Loucy (cell line): ENCODE results near the gene PPP1R9B.

ENCODE experiments used
- H2AFZ ChIP-seq: fragments of 200-600 bp; sonication (generic); 2 replicates; pipeline ENCODE4 v1.6.0; 2016; ENCODE audit warnings: antibody characterized with exemption, mild to moderate bottlenecking, low read length, moderate library complexity
- H3F3A ChIP-seq: fragments of 200-600 bp; 2 replicates; pipeline ENCODE4 v1.6.0; 2016; ENCODE audit warnings: antibody characterized with exemption, low read depth, mild to moderate bottlenecking
- H3K27me3 ChIP-seq: fragments of 200-600 bp; sonication (generic); 2 replicates; pipeline ENCODE4 v1.6.1; 2014; ENCODE audit warnings: low read length, mild to moderate bottlenecking; ENCODE audit not compliant: insufficient read depth, poor library complexity, severe bottlenecking
- H3K36me3 ChIP-seq: fragments of 200-600 bp; sonication (generic); 2 replicates; pipeline ENCODE4 v1.6.1; 2016; ENCODE audit warnings: low read length; ENCODE audit not compliant: insufficient read depth
- H3K4me1 ChIP-seq: fragments of 200-600 bp; sonication (generic); 2 replicates; pipeline ENCODE4 v1.5.1; 2014; ENCODE audit warnings: low read length, mild to moderate bottlenecking; ENCODE audit not compliant: insufficient read depth, poor library complexity, severe bottlenecking
- H3K4me2 ChIP-seq: fragments of 200-600 bp; sonication (generic); 2 replicates; pipeline ENCODE4 v1.6.0; 2014; ENCODE audit warnings: antibody characterized with exemption, low read length, low read depth, mild to moderate bottlenecking; ENCODE audit not compliant: poor library complexity, severe bottlenecking
- H3K4me3 ChIP-seq: fragments of 200-600 bp; sonication (generic); 2 replicates; pipeline ENCODE4 v1.5.1; 2014; ENCODE audit warnings: low read length, mild to moderate bottlenecking, mixed read lengths; ENCODE audit not compliant: poor library complexity, severe bottlenecking
- H3K79me2 ChIP-seq: fragments of 200-600 bp; sonication (generic); 2 replicates; pipeline ENCODE4 v1.6.1; 2014; ENCODE audit warnings: low read length; ENCODE audit not compliant: insufficient read depth
- H3K9ac ChIP-seq: fragments of 200-600 bp; sonication (generic); 2 replicates; pipeline ENCODE4 v1.6.0; 2014; ENCODE audit warnings: mild to moderate bottlenecking, low read depth, low read length, moderate library complexity; ENCODE audit not compliant: poor library complexity, severe bottlenecking
- H3K9me2 ChIP-seq: fragments of 200-600 bp; sonication (generic); replicated peaks from 2 replicates; pipeline ENCODE4 v1.6.1; 2016; ENCODE audit warnings: low read depth, low read length, mixed read lengths
- H3K9me3 ChIP-seq: fragments of 200-600 bp; sonication (generic); 2 replicates; pipeline ENCODE4 v1.6.1; 2014; ENCODE audit warnings: mild to moderate bottlenecking, antibody characterized with exemption, low read length, low read depth; ENCODE audit not compliant: insufficient read depth
- H4K20me1 ChIP-seq: fragments of 200-600 bp; sonication (generic); 2 replicates; pipeline ENCODE4 v1.6.0; 2014; ENCODE audit warnings: antibody characterized with exemption, low read length, mild to moderate bottlenecking; ENCODE audit not compliant: insufficient read depth, poor library complexity, severe bottlenecking
- EZH2phosphoT487 ChIP-seq: fragments of 200-600 bp; IDR thresholded peaks from 2 replicates; pipeline ENCODE4 v1.6.1; 2018; ENCODE audit warnings: antibody characterized with exemption, mild to moderate bottlenecking, moderate library complexity, borderline replicate concordance
- TF ChIP-seq, protein P1 (sequence below): fragments of 200-600 bp; sonication (generic); conservative IDR thresholded peaks from 2 replicates; pipeline ENCODE4 v1.5.1; 2014; ENCODE audit warnings: mild to moderate bottlenecking, antibody characterized with exemption, low read length

PPP1R9B gene

DNA sequence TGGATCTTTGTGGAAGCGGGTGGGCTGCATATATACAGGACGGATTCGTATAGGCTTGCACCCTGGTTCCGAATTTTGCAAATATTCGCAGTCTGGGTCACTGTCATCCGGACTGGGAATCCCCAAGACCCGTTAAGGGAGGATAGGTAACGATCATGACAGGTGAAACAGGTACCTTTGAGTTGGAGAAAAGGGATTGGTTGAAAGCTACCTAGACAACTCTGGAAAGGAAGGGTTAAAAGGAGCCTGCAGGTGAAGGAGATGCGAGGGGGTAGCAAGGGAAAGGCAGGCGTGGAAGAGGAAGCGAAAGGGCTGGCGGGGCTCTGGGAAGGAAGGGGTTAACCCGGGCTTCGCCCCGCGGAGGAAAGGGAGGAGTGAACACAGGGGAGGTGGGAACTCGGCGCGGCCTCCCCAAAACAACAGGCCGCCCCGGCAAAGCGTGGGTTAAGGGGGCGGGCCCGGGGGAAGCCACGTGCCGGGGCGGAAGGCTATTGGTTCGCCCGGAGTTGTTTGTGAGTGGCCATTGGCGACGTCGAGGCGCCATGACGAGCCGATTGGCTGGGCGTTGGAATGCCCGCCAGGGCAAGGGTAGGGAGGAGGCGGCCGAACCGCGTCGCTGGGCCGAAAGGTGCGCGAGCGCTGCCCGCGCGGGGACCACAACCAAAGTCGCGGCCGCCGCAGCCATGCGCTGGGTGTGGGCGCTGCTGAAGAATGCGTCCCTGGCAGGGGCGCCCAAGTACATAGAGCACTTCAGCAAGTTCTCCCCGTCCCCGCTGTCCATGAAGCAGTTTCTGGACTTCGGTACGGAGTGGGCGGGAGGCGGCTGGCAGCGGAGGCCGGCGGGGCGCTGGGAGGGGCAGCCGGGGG is 55.5 kb downstream of the PPP1R9B start, which contains the start of gene PDK2:
TSS of gene PDK2 (plus strand) at position 599 of the 867 bp plus-strand sequence. CDS start at position 684, 85 bp downstream.
- Histone ChIP-seq H3F3A (no peaks in the 10 kb centered on the region), H3K9ac (peak within 1 kb of the TSS; percentile 82)

DNA sequence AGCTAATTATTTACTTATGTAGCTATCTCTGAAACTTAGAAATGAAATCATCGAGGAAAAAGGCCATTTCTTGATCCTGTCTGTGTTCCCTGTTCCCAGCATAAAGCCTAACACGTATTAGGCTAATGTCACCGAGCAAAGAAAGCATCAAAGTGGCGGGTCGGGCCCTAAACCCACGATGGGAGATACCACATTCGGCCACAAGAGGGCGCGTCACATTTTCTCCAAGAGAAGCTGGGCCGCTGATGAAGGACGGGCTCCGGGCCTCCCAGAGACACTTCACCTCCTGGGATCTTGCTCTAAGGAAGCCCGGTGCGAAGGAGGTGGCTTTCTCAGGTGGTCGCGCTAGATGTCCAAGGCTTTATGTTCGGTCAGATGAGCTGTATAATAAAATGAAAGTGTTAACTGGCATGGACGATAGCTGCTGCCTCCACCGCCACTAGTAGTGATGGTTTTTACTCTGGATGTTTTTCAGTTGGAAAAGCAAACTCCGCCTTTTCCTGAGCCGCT is 56.2 kb downstream of the PPP1R9B start:
- Histone ChIP-seq H3K27me3 (no peaks in the 10 kb centered on the region), H3K4me3 (peak overlapping the region; percentile 83), H3K9me3 (no peaks in the 10 kb centered on the region), H3K4me2 (peak overlapping the region; percentile 96), H3K4me1 (peaks cover 13% of the 10 kb centered on the region), H3K36me3 (no peaks in the 10 kb centered on the region), H3F3A (no peaks in the 10 kb centered on the region), H3K9me2 (no peaks in the 10 kb centered on the region), H3K9ac (peak overlapping the region; percentile 61), H3K79me2 (peaks cover 12% of the 10 kb centered on the region; the same call in 1 of the 2 replicates), H2AFZ (peak overlapping the region; percentile 99), H4K20me1 (no peaks in the 10 kb centered on the region)
- TF ChIP-seq, protein P1, sequence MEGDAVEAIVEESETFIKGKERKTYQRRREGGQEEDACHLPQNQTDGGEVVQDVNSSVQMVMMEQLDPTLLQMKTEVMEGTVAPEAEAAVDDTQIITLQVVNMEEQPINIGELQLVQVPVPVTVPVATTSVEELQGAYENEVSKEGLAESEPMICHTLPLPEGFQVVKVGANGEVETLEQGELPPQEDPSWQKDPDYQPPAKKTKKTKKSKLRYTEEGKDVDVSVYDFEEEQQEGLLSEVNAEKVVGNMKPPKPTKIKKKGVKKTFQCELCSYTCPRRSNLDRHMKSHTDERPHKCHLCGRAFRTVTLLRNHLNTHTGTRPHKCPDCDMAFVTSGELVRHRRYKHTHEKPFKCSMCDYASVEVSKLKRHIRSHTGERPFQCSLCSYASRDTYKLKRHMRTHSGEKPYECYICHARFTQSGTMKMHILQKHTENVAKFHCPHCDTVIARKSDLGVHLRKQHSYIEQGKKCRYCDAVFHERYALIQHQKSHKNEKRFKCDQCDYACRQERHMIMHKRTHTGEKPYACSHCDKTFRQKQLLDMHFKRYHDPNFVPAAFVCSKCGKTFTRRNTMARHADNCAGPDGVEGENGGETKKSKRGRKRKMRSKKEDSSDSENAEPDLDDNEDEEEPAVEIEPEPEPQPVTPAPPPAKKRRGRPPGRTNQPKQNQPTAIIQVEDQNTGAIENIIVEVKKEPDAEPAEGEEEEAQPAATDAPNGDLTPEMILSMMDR, result peak; percentile 83
- no peak for TF ChIP-seq EZH2phosphoT487

More for the DNA sequence above, 55.5 kb downstream of the PPP1R9B start, which contains the start of gene PDK2:
- TF ChIP-seq, protein P1, result no peak
- TF ChIP-seq EZH2phosphoT487, result no peak
- H3K79me2 ChIP-seq, result peaks cover 12% of the 10 kb centered on the region; the same call in 1 of the 2 replicates
- H4K20me1 ChIP-seq, result no peaks in the 10 kb centered on the region
- peak within 1 kb of the TSS; percentile 83 for H3K4me3 ChIP-seq
- no peaks in the 10 kb centered on the region for H3K36me3 ChIP-seq
- no peaks in the 10 kb centered on the region for H3K27me3 ChIP-seq
- peaks cover 16% of the 10 kb centered on the region for H3K4me1 ChIP-seq
- H3K4me2 ChIP-seq, result peak within 1 kb of the TSS; percentile 96
- H3K9me3 ChIP-seq, result no peaks in the 10 kb centered on the region
- H2AFZ ChIP-seq, result peak within 1 kb of the TSS; percentile 99
- H3K9me2 ChIP-seq, result no peaks in the 10 kb centered on the region

DNA sequence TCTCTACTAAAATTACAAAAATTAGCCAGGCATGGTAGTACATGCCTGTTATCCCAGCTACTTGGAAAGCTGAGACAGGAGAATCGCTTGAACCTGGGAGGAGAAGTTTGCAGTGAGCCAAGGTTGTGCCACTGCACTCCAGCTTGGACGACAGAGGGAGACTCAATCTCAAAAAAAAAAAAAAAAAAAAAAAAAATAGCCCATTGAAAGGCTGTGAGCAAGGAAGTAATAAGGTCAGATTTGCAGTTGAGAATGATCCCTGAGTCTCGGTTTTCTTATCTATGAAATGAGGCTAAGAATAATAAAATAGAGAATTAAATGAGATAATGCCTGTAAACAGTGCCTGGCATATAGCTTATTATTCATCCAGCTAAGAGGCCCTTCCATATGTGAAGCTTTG is 56.7 kb downstream of the PPP1R9B start:
- TF ChIP-seq, protein P1, result no peak
- no peak for TF ChIP-seq EZH2phosphoT487
- H3F3A ChIP-seq, result no peaks in the 10 kb centered on the region
- H3K4me2 ChIP-seq, result peak overlapping the region; percentile 96
- no peak overlapping the region for H3K4me3 ChIP-seq
- H3K9me3 ChIP-seq, result no peaks in the 10 kb centered on the region
- peak overlapping the region; percentile 99 for H2AFZ ChIP-seq
- H3K9me2 ChIP-seq, result no peaks in the 10 kb centered on the region
- peaks cover 12% of the 10 kb centered on the region; the same call in 1 of the 2 replicates for H3K79me2 ChIP-seq
- H4K20me1 ChIP-seq, result no peaks in the 10 kb centered on the region
- H3K4me1 ChIP-seq, result peaks cover 13% of the 10 kb centered on the region
- H3K36me3 ChIP-seq, result no peaks in the 10 kb centered on the region
- H3K9ac ChIP-seq, result peak overlapping the region; percentile 61
- no peaks in the 10 kb centered on the region for H3K27me3 ChIP-seq
